ENCODE results near the gene ZPBP2.

DNA sequence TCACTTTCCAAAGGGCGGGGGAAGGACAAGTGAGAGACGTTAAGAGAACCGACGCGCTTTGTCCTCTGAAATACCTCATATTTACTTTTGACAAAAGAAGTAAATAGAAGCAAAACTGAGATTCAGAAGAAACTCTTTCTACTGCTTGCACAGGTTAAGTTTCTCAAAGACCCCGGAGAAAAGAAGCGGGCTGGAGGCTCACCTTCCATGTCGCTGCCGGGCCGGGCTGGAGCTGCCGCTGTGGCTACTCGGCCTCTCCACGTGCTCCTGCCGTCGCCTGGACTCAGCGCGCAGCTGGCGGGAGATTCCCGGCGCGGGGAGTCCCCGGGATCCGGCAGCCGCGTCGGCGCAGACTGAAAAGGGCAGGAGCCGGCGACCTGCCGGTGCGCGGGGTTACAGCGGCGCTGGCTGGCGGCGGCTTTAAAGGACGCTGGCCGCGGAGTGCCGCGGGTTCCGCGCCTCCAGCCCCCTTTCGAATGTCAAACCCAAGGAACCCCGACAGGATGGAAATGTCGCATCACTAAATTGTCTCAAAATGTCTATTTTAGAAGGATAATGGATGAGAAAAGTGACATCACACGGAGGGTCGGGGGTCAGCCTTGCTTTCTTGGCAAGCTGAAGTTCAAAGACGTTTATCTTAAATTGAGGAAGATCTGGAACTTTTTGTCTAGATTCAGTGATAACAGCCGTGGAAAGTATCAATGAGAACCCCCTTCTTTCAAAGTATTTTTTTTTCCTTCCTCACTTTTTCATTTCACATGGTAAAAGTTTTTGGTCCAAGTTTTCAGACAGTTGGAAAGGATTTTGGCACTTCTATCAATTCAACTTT lies 3.9 kb upstream of the ZPBP2 start, which contains the start of gene IKZF3:
- TF ChIP-seq, protein P1, sequence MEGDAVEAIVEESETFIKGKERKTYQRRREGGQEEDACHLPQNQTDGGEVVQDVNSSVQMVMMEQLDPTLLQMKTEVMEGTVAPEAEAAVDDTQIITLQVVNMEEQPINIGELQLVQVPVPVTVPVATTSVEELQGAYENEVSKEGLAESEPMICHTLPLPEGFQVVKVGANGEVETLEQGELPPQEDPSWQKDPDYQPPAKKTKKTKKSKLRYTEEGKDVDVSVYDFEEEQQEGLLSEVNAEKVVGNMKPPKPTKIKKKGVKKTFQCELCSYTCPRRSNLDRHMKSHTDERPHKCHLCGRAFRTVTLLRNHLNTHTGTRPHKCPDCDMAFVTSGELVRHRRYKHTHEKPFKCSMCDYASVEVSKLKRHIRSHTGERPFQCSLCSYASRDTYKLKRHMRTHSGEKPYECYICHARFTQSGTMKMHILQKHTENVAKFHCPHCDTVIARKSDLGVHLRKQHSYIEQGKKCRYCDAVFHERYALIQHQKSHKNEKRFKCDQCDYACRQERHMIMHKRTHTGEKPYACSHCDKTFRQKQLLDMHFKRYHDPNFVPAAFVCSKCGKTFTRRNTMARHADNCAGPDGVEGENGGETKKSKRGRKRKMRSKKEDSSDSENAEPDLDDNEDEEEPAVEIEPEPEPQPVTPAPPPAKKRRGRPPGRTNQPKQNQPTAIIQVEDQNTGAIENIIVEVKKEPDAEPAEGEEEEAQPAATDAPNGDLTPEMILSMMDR (IDR thresholded peaks at IDR 0.05; ENCODE audit: insufficient read depth, low read depth, low read length) = no peak
- TF ChIP-seq EZH2 (IDR thresholded peaks at IDR 0.05; ENCODE audit: insufficient read depth, low read length) = no peak
